ENCODE data around the gene WDR33.
"Not testable (repeated sequence)": the region's sequence is repeated elsewhere in the genome, so short reads cannot be mapped to it uniquely, and the experiment has no call there.

Gene WDR33

DNA sequence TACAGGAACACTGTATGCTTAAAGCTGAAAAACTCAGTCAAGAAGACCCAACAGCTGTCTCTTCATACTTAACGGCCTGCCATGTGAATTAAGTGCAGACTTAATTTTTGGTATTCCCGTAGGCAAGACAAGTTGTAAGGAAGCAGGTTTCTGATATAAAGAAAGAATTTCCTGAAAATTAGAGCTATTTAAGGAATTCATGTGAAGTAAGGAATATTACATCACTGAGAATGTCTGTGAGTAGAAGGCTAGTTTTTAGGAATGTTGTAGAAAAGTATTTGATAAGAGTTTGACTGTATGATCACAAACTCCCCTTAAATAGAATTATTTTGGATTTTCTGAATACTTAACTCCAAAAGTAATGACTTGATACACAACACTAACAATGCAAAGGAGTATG lies 51.0 kb downstream of the WDR33 start:
- DNase-seq: no peak

DNA sequence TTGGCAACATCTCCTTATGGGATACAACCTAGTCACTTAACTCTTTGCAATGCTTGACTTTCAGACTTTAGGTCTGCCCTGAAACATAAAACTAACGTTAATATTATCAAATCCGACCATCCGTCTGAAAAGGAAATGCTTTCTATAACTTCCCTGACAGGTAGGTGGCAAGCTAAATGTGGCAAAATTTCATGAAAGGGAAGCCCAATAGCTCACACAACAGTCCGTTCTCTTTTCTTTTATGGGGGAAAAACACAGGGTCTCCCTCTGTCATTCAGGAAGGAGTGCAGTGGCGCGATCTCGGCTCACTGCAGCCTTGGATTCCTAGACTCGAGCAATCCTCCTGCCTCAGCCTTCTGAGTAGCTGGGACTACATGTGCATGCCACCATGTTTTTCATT lies 56.8 kb downstream of the WDR33 start:
- no peak for DNase-seq

DNA sequence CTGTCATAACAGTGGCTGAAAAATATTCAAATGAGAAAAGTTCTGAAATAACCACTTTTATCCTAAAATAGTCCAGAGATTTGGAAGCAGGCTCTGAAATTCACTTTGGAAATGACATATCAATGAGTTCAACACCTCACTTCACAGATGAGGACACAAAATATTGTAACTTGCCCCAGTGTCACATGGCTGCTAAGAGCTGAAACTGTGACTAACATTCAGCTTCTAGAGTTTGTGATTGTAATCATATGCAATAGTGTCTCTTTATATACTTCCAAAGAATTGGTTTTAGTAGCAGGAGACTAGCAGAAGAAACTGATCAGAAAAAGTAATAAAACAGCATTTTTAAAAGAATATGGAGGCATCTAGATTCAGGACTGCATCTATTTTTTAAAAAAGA lies 57.6 kb downstream of the WDR33 start:
- DNase-seq: no peak

DNA sequence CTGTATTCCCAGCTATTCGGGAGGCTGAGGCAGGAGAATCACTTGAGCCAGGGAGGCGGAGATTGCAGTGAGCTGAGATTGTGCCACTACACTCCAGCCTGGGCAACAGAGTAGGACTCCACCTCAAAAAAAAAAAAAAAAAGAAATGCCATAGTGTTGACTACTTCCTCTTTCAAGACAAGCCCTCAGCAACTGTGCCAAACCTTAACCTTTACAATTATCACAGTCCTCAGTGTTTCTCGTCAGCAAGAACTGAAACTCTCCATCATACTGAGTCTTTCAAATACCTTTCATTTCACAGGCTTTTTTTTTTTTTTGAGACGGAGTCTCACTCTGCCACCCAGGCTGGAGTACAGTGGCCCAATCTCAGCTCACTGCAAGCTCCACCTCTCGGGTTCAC lies 61.4 kb downstream of the WDR33 start:
- not testable (repeated sequence) for DNase-seq

DNA sequence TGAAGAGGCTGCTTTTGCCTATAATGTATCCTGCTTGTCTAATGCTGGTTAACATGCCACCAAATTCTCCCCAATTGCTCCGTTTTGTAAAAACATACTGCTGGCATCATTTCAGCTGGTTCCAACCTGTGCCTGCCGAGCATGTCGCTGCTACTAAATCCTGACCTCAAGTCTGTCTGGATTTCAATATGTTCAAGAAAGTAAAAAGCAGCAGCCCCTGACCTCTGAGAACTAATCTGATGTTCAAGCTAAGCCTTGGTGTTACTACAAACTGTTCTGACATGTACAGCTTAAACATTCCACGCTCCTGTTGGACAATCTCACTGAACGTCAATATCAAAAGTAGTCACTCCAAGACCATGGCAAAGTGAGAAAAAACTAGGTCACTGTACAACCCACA lies 63.4 kb downstream of the WDR33 start:
- no peak for DNase-seq

DNA sequence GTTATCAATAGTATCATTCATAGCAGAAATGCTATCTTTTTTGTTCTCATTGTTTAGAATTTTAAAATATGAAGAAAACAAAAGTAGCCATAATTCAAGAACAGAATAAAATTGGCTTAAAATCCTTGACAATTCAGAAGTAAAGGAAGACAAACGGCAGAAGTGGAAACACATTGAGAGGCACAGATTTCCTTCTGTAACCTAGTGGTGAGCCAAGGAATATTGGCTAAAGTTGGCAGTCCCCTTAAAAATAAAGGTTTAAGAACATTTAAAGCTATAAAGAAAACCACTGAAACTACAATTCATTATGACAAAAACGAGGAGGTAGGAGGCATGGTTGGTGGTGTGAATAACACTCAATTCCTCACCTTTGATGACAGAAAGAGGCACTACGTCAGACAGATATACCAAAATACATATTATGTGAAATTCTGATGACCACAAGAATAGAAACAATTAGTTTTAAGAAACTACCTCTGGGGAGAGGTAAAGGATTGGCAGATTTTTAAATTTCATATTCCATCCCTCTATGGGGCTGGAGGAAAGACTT lies 67.4 kb downstream of the WDR33 start:
- DNase-seq: no peak

DNA sequence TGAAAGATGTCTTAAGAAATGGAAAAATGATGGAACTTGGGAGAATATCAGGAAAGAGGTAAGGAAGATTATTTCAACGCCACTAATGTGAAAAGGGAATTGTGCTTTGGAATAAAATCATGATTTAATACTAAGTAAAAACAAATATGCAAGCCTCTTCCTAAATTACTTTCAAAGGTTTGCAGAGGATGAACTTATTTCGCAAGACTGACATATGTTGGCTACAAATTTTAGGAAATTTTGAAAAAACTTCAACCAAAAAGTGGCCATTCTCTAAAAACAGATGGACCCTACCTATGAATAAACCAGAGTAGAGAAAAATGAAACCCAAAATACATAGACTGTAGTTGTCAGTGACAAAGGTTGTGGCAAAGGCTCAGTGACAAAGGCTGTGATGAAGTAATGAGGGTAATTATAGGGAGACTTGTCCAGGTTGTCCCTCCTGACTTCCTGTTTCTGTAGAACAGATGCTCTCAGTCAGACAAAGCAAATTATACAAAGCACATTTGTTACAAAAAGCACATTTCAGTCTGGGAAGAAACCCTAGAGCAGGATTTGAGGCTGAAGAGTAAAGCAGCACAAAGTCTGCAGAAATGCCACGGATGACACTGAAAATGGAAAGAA lies 70.2 kb downstream of the WDR33 start:
- no peak for DNase-seq

DNA sequence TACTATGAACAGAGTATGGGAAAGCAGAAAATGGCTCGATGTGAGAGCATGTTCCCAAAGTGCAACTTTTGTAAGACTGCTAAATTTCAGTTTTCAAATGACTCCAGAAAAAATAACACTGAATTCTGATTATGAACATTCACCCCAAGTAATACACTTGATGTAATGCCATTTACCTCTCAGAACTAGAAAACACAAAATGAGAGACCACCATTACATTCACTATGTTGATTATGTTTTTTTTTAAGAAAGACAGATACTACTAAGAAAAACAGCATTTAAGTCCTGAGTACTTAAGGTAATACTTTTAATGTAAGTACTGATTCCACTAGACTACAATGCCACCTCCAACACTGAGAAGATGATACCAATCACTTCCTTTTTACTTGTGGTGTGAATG lies 71.2 kb downstream of the WDR33 start:
- no peak for DNase-seq

DNA sequence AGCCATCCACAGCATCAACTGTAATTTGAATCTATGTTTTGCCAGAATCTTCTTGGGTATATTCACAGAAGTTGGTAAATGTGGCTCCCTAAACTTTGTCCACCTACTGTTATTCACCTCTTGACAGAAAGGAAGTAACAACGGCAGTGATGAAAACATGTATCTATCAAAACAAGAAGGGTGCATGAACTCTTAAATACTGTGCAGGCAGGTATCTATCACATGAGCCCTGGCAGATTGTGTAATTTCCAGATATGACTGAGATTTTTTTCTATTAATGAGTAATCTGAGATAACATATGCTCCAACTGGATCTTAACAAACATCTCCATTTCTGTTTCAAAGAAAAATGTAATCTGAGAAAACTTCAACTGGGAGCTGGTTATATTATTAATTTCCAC lies 73.1 kb downstream of the WDR33 start:
- DNase-seq: no peak

DNA sequence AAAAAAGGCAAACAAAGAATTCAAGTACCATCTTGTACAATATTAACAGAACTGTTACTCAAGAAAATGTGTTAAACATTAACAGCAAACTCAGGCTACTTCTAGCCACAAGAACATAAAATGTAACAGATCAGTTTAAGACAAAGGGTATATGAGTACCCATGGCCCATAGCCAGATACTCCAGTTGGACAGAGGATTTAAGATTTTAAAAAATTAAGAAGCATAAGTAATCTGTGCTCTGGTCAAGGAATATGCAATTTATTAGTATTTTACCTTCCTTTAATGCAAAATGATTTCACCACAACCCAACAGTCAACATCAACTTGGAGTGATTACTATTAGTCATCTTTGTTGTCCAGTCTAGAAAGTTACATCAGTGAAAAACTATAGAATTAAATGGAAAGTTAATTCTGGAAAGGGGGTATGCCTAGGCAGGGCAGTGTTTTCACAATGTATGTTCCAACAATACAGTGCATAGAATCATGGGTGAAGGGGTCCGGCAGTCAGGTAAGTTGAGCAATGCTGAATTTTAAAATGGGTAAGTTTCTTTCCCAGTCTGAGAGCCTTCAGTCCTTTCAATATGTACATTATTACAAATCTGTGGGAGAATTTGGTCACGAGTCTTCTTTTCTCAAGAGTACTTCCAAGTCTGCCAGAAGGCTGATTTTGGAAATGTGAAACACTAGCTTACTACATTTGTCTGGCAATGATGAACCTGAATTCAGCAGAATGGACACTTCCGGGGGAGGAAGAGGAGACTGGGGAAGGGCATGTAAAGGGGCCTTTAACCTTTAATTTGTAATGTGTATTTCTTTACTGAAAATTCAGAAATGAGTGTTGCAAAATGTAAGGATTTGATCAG lies 75.2 kb downstream of the WDR33 start:
- DNase-seq: no peak

DNA sequence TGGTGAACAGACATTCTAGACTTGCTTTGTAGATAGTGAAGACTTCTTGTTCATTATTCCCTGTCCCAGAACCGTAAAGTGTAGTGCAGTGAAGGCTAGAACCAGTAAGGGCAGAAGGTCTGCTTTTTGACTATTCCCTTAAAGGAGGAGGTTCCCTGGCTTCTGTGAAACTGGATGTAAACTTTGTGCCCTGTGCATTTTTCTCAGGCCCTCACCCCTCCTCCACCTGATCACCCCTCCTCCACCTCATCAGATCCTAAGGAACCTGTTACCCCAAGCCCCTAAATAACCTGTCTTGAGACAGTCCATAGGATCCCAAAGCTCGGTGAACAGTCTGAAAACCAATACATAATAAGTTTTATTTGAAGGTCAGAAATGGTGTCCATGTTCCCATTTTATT lies 75.9 kb downstream of the WDR33 start:
- DNase-seq: no peak

DNA sequence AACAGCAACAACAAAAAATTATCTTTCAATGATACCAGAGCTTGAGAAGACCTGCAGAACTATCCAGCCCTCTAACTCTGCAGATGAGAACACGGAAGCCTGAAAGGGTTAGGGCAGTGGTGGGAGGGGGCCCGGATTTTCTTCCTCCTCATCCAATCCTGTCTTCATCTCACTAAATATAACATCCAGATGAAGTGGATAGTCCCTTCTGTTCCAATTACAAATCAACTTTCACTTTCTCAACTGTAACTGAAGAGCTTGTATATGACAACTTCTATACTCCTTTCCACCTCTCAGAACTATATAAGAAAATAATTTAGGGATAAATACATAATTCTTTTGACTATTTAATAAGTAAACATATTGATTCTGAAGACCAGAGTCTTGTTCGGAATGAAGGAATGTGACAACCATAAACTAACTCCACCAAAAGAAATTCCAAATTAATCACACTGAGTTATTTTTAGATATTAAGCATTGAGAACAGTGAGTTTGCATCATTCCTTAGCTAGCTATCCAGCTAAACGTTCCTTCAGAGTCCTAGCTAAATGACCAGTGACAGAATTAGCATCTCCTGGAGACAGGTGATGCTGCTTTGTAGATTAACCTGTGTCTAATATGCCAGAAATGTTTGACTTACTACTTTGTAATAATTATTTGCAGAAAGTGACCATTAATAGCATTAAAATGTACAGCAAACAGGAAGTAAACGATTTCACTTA lies 77.0 kb downstream of the WDR33 start:
- no peak for DNase-seq

DNA sequence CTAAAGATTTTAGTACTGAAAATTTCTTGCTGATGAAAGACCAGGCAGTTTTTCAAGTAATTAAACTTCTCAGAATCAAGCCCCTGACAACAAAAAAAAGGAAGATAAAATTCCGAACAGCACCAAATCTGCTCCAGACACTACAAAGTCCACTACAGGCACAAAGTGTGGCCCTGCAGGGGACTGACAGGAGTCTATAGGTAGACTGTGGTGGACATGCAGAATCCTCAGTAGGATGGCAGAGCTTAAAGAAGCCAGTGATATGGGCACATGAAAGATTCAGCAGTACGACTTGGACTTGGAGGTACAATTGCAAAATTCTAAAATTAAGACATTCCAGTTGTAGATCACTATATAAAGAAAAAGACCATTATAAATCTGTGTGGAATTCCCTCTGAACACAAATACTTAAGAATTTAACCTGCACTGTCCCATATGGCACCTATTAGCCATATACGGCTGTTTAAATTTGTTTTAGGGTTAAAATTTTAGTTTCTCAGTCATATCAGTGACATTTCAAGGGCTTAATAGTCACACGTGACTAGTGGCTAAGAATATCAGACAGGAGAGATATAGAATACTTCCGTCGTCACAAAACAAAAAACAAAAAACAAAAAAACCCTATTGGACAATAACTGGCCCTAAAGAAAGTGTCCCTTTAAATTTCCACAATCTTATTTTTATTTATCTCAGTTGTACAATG lies 77.7 kb downstream of the WDR33 start:
- no peak for DNase-seq

DNA sequence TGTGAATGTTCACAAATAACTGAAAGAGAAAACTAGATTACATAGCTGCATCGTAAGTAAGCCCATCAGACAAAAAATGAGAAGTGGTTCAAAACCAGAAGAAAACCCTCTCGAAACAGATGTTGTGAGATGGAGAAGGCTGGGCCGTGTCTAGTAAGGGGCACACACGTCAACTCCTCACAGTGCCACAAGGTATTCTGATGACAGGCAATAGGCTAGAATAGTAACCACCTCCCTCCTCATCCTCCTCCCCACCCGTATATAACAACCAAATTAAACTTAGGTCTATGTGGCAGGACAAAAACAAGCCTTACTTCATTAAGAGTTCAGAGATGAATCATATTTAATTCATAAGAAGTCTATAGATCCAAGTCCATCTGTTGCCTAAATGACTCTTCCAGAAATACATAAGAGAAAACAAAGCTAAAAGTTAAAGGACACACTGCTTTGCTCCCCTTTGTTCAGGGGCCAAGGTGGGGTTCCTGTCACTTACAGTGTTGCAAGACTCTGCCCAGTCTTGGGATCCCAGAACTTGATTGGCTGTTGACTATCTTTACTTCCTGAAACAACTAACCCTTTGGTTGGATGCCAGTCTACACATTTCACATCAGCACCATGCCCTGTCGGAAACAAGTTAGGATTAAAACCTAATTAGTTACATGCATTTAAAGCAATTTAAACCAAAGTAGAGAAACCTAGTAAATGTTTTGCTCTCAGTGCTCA lies 84.7 kb downstream of the WDR33 start:
- no peak for DNase-seq

DNA sequence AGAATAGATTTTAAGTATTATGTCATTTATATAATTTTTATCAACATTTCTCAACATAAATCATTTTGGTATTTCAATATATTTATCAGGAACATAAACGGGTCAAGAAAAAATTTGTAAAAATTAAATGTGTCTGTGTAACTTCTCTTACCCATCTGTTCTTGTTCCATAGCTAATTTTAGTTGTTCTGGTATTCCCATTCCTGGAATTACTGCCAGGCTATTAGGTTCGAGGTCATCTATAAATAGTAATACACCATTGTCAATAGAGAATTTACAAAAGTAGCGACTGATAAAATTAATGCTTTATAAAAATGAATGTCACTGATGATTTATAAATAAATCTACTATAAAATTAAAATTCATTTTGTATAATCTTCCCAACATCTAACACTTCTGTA lies 88.2 kb downstream of the WDR33 start:
- no peak for DNase-seq

DNA sequence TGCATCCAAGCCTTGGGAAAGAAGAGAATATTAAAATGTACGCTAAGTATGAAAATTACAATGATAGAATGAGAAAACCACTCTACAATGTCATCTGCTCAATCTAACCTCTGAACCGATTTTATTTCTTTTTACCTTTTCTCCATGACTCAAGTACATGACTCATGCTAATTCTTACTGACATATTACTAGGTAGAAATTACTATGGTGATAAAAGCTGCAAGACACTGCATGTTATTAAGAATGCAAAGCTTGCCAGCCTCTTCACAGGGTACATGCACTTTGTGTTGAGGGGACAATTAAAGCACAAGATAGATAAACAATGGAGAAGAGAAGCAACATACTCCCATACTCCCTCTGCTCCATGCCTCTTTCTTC lies 89.0 kb downstream of the WDR33 start:
- no peak for DNase-seq

DNA sequence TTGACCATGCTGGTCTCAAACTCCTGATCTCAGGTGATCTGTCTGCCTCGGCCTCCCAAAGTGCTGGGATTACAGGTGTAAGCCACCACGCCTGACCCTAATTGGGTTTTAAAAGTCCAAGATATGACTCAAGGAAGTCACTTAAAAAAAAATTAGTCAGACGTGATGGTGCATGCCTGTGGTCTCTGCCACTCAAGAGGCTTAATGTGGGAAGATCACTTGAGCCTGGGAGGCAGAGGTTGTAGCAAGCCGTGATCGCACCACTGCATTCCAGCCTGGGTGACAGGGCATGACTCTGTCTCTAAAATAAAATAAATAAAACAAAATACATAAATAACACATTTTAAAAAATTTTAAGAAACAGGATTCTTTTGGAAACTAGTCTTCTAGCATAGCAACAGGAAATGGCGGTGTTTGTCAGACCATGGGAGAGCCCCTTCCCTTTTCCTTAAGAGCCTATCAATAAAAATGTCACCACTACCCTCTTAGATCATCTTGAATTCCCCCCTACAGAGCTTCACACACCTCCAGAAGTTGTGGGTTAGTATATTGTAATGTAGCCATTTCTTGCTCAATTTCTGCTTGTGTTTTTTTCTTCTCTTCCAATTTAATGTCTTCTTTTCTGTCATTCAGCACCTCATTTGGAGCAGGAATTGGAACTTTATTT lies 89.5 kb downstream of the WDR33 start:
- DNase-seq: no peak

DNA sequence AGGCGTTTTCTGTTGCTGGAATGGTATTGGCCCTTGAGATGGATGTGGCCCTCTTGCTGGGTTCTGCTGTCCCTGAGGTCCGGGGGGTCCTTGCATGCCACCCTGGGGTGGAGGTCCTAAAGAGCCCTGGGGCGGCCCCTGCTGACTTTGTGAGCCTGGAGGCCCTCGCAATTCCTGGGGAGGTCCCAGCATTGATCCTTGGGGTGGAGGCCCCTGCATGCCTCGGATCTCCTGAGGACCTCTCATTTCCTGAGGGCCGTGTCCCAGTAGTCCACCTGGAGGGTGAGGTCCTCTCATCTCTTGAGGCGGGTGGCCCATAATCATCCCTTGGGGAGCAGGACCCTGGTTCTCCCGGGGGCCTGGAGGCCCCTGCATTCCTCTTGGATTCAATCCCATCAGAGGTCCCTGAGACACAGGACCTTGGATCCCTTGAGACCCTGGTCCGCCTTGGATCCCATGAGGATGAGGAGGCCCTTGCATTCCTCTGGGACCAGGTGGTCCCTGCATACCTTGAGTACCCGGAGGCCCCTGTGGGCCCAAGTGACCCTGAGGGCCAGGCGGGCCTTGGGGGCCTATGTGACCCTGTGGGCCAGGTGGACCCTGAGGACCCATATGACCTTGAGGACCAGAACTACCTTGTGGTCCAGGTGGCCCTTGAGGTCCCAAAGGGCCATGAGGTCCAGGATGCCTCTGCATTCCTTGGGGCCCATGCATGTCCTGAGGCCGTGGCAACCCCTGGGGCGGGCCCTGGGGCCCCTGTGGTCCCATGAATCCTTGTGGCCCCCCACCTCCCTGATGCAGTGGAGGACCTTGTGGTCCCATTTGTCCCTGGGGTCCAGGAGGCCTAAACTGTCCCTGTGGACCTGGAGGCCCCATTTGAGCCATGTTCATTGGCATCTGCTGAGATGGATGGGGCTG lies 91.4 kb downstream of the WDR33 start:
- no peak for DNase-seq

DNA sequence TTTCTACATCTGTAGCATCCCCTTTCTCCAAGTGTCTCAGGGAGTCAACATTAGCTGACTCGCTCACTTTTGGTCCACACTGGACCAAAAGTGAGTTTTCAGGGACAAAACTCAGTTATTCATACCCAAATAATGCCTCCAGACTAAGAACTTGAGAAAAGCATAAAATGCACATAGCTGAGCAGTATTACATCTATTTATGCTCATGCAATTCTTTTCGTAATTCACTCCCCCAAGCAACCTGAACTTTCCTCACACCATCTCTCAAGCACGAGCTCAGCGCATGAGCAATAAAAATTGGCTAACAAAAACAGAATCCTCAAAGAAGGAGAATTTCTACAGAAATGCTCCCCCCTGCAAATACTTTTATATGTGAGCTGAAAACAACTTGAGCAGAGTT lies 92.7 kb downstream of the WDR33 start:
- DNase-seq: no peak

DNA sequence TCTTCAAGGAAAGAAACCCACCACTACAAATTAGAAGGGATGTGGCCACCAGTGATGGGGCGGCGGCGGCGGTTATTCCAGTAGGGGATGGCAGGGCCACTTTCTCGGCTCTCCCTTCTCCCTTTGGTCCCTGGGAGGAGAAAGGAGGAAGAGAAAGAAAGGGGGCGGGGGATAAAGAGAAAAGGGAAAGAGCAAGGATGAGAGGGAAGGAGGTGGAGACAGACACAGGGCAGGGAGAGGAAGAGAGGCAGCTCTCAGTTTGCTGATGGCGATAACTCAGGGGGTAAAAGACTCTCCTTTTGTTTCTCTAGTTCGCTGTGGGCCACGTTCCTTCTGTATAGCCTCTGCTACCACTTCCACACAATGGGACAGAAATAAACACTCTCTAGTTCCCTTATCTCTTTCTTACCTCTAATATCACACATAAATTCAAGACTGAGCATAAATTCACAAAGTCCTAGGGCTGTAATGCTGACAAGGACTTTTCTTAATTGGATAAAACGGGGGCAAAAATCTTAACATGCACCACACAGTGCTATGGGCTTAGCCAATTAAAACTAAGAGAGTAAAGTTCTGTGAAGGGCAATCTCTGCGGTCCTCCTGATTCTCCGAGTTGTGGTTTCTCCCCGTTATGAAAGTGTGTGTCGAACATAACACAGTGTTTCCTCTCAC lies 95.1 kb downstream of the WDR33 start:
- DNase-seq: no peak
